ENCODE results near the gene GALNT17. TPM values are rescaled to one million over a fixed set of nuclear protein-coding genes. Genes with fewer than 3 reads are reported as not detected.
"Not testable (repeated sequence)": the region's sequence is repeated elsewhere in the genome, so short reads cannot be mapped to it uniquely, and the experiment has no call there.

The GALNT17 gene
- total RNA-seq, 1 donor: 0.36 TPM

- Histone ChIP-seq H3K27ac (ENCODE audit: low read depth, low read length) (no peak overlapping the region), H3K4me3 (ENCODE audit: insufficient read depth, low read length) (no peak overlapping the region), H3K79me2 (ENCODE audit: insufficient read depth, low read length) (no peaks in the 10 kb centered on the region), H4K20me1 (ENCODE audit: insufficient read depth, low read length) (no peaks in the 10 kb centered on the region), H2AFZ (ENCODE audit: low read length) (no peak overlapping the region), H3K9me3 (ENCODE audit: low read depth, low read length) (no peaks in the 10 kb centered on the region), H3K4me1 (ENCODE audit: insufficient read depth, low read length) (no peaks in the 10 kb centered on the region), H3K36me3 (ENCODE audit: insufficient read depth, low read length) (no peaks in the 10 kb centered on the region), H3K27me3 (ENCODE audit: insufficient read depth, low read length) (no peaks in the 10 kb centered on the region), H3K4me2 (ENCODE audit: insufficient read depth, low read length) (no peak overlapping the region)
- DNase-seq (ENCODE audit: insufficient read length, low spot score, missing footprints): no peak
- TF ChIP-seq, protein P1, sequence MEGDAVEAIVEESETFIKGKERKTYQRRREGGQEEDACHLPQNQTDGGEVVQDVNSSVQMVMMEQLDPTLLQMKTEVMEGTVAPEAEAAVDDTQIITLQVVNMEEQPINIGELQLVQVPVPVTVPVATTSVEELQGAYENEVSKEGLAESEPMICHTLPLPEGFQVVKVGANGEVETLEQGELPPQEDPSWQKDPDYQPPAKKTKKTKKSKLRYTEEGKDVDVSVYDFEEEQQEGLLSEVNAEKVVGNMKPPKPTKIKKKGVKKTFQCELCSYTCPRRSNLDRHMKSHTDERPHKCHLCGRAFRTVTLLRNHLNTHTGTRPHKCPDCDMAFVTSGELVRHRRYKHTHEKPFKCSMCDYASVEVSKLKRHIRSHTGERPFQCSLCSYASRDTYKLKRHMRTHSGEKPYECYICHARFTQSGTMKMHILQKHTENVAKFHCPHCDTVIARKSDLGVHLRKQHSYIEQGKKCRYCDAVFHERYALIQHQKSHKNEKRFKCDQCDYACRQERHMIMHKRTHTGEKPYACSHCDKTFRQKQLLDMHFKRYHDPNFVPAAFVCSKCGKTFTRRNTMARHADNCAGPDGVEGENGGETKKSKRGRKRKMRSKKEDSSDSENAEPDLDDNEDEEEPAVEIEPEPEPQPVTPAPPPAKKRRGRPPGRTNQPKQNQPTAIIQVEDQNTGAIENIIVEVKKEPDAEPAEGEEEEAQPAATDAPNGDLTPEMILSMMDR (IDR thresholded peaks at IDR 0.05; ENCODE audit: extremely low read depth, low read depth, low read length): no peak
These were observed 495.7 kb downstream of the GALNT17 start for GRCh38 chr7:71627651-71628050.

GRCh38 chr7:71630516-71630915 is 498.6 kb downstream of the GALNT17 start:
- no peak for DNase-seq (ENCODE audit: insufficient read length, low spot score, missing footprints)
- H3K27ac ChIP-seq (ENCODE audit: low read depth, low read length): no peak overlapping the region
- H3K9me3 ChIP-seq (ENCODE audit: low read depth, low read length): no peaks in the 10 kb centered on the region
- H3K79me2 ChIP-seq (ENCODE audit: insufficient read depth, low read length): no peaks in the 10 kb centered on the region
- H3K4me2 ChIP-seq (ENCODE audit: insufficient read depth, low read length): no peak overlapping the region
- TF ChIP-seq, protein P1 (IDR thresholded peaks at IDR 0.05; ENCODE audit: extremely low read depth, low read depth, low read length): no peak
- peaks cover 11% of the 10 kb centered on the region for H3K4me1 ChIP-seq (ENCODE audit: insufficient read depth, low read length)
- no peaks in the 10 kb centered on the region for H4K20me1 ChIP-seq (ENCODE audit: insufficient read depth, low read length)
- H3K27me3 ChIP-seq (ENCODE audit: insufficient read depth, low read length): no peaks in the 10 kb centered on the region
- H3K4me3 ChIP-seq (ENCODE audit: insufficient read depth, low read length): no peak overlapping the region
- H2AFZ ChIP-seq (ENCODE audit: low read length): no peak overlapping the region
- H3K36me3 ChIP-seq (ENCODE audit: insufficient read depth, low read length): no peaks in the 10 kb centered on the region

DNA sequence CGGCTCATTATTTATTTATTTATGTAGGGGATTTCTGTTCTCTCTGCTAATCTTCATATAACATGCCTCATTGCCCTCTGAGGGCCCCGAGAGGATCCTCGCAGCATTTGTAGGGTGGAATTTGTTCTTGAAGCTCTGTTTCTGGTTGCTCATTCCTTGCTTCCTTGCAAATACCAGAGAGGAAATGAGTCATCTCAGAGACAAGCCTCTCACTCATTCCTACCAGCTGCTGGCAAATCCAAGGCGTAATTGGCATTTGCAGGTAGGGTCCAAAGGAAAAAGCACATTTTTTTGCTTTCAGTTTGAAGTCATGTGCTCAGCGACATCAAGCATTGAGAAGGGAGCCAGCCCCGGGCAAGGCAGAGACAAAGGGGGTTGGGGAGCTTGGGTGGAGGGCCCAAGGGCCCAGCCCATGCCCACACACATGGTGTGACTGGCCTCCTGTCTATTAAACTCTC is 501.6 kb downstream of the GALNT17 start:
- TF ChIP-seq, protein P1 (IDR thresholded peaks at IDR 0.05; ENCODE audit: extremely low read depth, low read depth, low read length): no peak
- Histone ChIP-seq H3K27ac (ENCODE audit: low read depth, low read length) (peak overlapping the region; percentile 79), H3K4me2 (ENCODE audit: insufficient read depth, low read length) (peak overlapping the region; percentile 55)

GRCh38 chr7:71635849-71636248 is 503.9 kb downstream of the GALNT17 start:
- not testable (repeated sequence) for H3K4me2 ChIP-seq (ENCODE audit: insufficient read depth, low read length); H3K36me3 ChIP-seq (ENCODE audit: insufficient read depth, low read length); H3K9me3 ChIP-seq (ENCODE audit: low read depth, low read length); DNase-seq (ENCODE audit: insufficient read length, low spot score, missing footprints); H3K27me3 ChIP-seq (ENCODE audit: insufficient read depth, low read length); H2AFZ ChIP-seq (ENCODE audit: low read length); H3K4me3 ChIP-seq (ENCODE audit: insufficient read depth, low read length); H3K79me2 ChIP-seq (ENCODE audit: insufficient read depth, low read length); H4K20me1 ChIP-seq (ENCODE audit: insufficient read depth, low read length); H3K27ac ChIP-seq (ENCODE audit: low read depth, low read length)
- H3K4me1 ChIP-seq (ENCODE audit: insufficient read depth, low read length): peaks cover 16% of the 10 kb centered on the region

More for the DNA sequence above, 501.6 kb downstream of the GALNT17 start:
- H3K27me3 ChIP-seq (ENCODE audit: insufficient read depth, low read length): no peaks in the 10 kb centered on the region
- H3K36me3 ChIP-seq (ENCODE audit: insufficient read depth, low read length): no peaks in the 10 kb centered on the region
- no peaks in the 10 kb centered on the region for H3K79me2 ChIP-seq (ENCODE audit: insufficient read depth, low read length)
- peak overlapping the region; percentile 19 for H3K4me3 ChIP-seq (ENCODE audit: insufficient read depth, low read length)
- DNase-seq (ENCODE audit: insufficient read length, low spot score, missing footprints): peak; percentile 84
- H4K20me1 ChIP-seq (ENCODE audit: insufficient read depth, low read length): no peaks in the 10 kb centered on the region
- no peaks in the 10 kb centered on the region for H3K9me3 ChIP-seq (ENCODE audit: low read depth, low read length)
- no peak overlapping the region for H2AFZ ChIP-seq (ENCODE audit: low read length)
- peaks cover 16% of the 10 kb centered on the region for H3K4me1 ChIP-seq (ENCODE audit: insufficient read depth, low read length)
